Breast epithelium (tissue), 3 donors: ENCODE measurements around the gene TNFSF10.
"Not testable (repeated sequence)": the region's sequence is repeated elsewhere in the genome, so short reads cannot be mapped to it uniquely, and the experiment has no call there.

Experiments used
- CTCF ChIP-seq, 3 donors: fragments of 450-650 bp; IDR thresholded peaks; one replicate each; pipeline ENCODE4 v1.5.1; 2016 to 2017; ENCODE audit warnings: antibody characterized with exemption in 3 of 3, mild to moderate bottlenecking in 3 of 3, moderate library complexity in 3 of 3
- POLR2A ChIP-seq: fragments of 450-650 bp; IDR thresholded peaks from one replicate; pipeline ENCODE4 v1.6.1; 2016; ENCODE audit warnings: antibody characterized with exemption, mild to moderate bottlenecking, moderate library complexity

GRCh38 chr3:172490198-172490669 lies 33.0 kb downstream of the TNFSF10 start:
- TF ChIP-seq CTCF (IDR thresholded peaks at IDR 0.05): peak; percentile 82 to 91 (median 83)
- not testable (repeated sequence) for TF ChIP-seq POLR2A
